Chondrocyte (in vitro differentiated cells): ENCODE results near the gene SLC31A2. TPM values are rescaled to one million over a fixed set of nuclear protein-coding genes. Genes with fewer than 3 reads are reported as not detected.

Source experiments
- DNase-seq: peaks from one replicate; pipeline ENCODE4 v3.0.0; 2021; ENCODE audit warnings: mixed read lengths, low spot score
- H3K27ac Mint-ChIP-seq: one replicate; pipeline ENCODE4 v1.8.0; 2021; ENCODE audit warnings: mild to moderate bottlenecking, moderate library complexity, mixed read lengths; ENCODE audit not compliant: unreplicated experiment
- H3K27me3 Mint-ChIP-seq: 2 replicates; pipeline ENCODE4 v1.8.0; 2021; ENCODE audit warnings: low read depth, mixed read lengths
- H3K36me3 Mint-ChIP-seq: 2 replicates; pipeline ENCODE4 v1.8.0; 2021; ENCODE audit warnings: low read depth, mixed read lengths
- H3K4me1 Mint-ChIP-seq: 2 replicates; pipeline ENCODE4 v1.8.0; 2021; ENCODE audit warnings: low read depth, mild to moderate bottlenecking, mixed read lengths
- H3K4me3 Mint-ChIP-seq: one replicate; pipeline ENCODE4 v1.8.0; 2021; ENCODE audit warnings: mild to moderate bottlenecking, moderate library complexity, mixed read lengths; ENCODE audit not compliant: unreplicated experiment
- H3K9me3 Mint-ChIP-seq: 2 replicates; pipeline ENCODE4 v1.8.0; 2021; ENCODE audit warnings: low read depth, mixed read lengths
- CTCF ChIP-seq: fragments of 200-600 bp; sonication (generic); IDR thresholded peaks from 2 replicates; pipeline ENCODE4 v1.5.0; 2021; ENCODE audit warnings: antibody characterized with exemption, mild to moderate bottlenecking, moderate library complexity
- total RNA-seq: library from RNA; stranded (reverse); gene quantifications from 3 replicates; pipeline ENCODE4 v1.2.1, GENCODE V29; 2021

Gene SLC31A2
- total RNA-seq, 1 donor from 2014 or later = 5.8 TPM

- H3K36me3 Mint-ChIP-seq = peaks cover 63% of the 10 kb centered on the region
- H3K4me3 Mint-ChIP-seq = no peak overlapping the region
- peaks cover 11% of the 10 kb centered on the region for H3K4me1 Mint-ChIP-seq
- DNase-seq = no peak
- H3K27me3 Mint-ChIP-seq = no peaks in the 10 kb centered on the region
- no peaks in the 10 kb centered on the region for H3K9me3 Mint-ChIP-seq
- H3K27ac Mint-ChIP-seq = no peak overlapping the region
- no peak for TF ChIP-seq CTCF
These were observed 30.4 kb downstream of the SLC31A2 start for GRCh38 chr9:113181165-113181564.

- H3K27me3 Mint-ChIP-seq = no peaks in the 10 kb centered on the region
- H3K4me1 Mint-ChIP-seq = peaks cover 12% of the 10 kb centered on the region
- no peak overlapping the region for H3K27ac Mint-ChIP-seq
- no peak for DNase-seq
- peaks cover 54% of the 10 kb centered on the region for H3K36me3 Mint-ChIP-seq
- H3K9me3 Mint-ChIP-seq = no peaks in the 10 kb centered on the region
- no peak for TF ChIP-seq CTCF
- H3K4me3 Mint-ChIP-seq = no peak overlapping the region
These were observed 33.2 kb downstream of the SLC31A2 start for GRCh38 chr9:113183956-113184488.

- Mint-ChIP-seq H3K4me1 (peaks cover 12% of the 10 kb centered on the region), H3K9me3 (no peaks in the 10 kb centered on the region), H3K4me3 (no peak overlapping the region), H3K27ac (no peak overlapping the region), H3K27me3 (no peaks in the 10 kb centered on the region), H3K36me3 (peaks cover 52% of the 10 kb centered on the region)
- no peak for TF ChIP-seq CTCF
- DNase-seq = no peak
These were observed 33.7 kb downstream of the SLC31A2 start for GRCh38 chr9:113184539-113184938.

- no peaks in the 10 kb centered on the region for H3K9me3 Mint-ChIP-seq
- TF ChIP-seq CTCF = no peak
- peaks cover 50% of the 10 kb centered on the region for H3K36me3 Mint-ChIP-seq
- H3K4me1 Mint-ChIP-seq = peaks cover 12% of the 10 kb centered on the region
- no peak overlapping the region for H3K27ac Mint-ChIP-seq
- H3K4me3 Mint-ChIP-seq = no peak overlapping the region
- H3K27me3 Mint-ChIP-seq = no peaks in the 10 kb centered on the region
- DNase-seq = no peak
These were observed 34.5 kb downstream of the SLC31A2 start for GRCh38 chr9:113185271-113185670.

GRCh38 chr9:113186137-113186755, 35.4 kb downstream of the SLC31A2 start:
- H3K9me3 Mint-ChIP-seq = no peaks in the 10 kb centered on the region
- no peak overlapping the region for H3K4me3 Mint-ChIP-seq
- no peaks in the 10 kb centered on the region for H3K27me3 Mint-ChIP-seq
- H3K4me1 Mint-ChIP-seq = peaks cover 12% of the 10 kb centered on the region
- peak overlapping the region; percentile 1 for H3K27ac Mint-ChIP-seq
- H3K36me3 Mint-ChIP-seq = peaks cover 44% of the 10 kb centered on the region
- TF ChIP-seq CTCF = no peak
- no peak for DNase-seq
